C4-2B (cell line): ENCODE results near the gene CYP3A5.

ENCODE experiments used
- H3K27ac ChIP-seq: fragments of 450-650 bp; 2 replicates; pipeline ENCODE4 v1.5.1; 2017
- ZFX ChIP-seq: fragments of 450-650 bp; IDR thresholded peaks from 2 replicates; pipeline ENCODE4 v1.6.1; 2017
- TF ChIP-seq, protein P1 (sequence below): fragments of 450-650 bp; conservative IDR thresholded peaks from 2 replicates; pipeline ENCODE4 v1.5.1; 2017; ENCODE audit warnings: mild to moderate bottlenecking

The CYP3A5 gene

DNA sequence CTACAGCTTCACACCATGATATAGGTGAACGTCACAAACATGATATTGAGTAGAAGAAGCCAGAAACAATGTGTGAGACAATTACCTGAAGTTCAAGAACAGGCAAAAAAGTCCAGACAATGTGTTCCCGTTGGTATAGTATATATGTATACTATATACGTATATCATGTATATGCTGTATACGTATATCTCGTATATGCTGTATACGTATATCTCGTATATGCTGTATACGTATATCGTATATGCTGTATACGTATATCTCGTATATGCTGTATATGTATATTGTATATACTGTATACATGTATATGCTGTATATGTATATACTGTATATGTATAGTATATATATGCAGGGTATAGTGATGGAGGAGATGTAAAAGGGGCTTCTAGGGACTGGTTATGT lies 52.3 kb downstream of the CYP3A5 start:
- no peak overlapping the region for H3K27ac ChIP-seq
- TF ChIP-seq, protein P1, sequence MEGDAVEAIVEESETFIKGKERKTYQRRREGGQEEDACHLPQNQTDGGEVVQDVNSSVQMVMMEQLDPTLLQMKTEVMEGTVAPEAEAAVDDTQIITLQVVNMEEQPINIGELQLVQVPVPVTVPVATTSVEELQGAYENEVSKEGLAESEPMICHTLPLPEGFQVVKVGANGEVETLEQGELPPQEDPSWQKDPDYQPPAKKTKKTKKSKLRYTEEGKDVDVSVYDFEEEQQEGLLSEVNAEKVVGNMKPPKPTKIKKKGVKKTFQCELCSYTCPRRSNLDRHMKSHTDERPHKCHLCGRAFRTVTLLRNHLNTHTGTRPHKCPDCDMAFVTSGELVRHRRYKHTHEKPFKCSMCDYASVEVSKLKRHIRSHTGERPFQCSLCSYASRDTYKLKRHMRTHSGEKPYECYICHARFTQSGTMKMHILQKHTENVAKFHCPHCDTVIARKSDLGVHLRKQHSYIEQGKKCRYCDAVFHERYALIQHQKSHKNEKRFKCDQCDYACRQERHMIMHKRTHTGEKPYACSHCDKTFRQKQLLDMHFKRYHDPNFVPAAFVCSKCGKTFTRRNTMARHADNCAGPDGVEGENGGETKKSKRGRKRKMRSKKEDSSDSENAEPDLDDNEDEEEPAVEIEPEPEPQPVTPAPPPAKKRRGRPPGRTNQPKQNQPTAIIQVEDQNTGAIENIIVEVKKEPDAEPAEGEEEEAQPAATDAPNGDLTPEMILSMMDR = no peak
- TF ChIP-seq ZFX = no peak

DNA sequence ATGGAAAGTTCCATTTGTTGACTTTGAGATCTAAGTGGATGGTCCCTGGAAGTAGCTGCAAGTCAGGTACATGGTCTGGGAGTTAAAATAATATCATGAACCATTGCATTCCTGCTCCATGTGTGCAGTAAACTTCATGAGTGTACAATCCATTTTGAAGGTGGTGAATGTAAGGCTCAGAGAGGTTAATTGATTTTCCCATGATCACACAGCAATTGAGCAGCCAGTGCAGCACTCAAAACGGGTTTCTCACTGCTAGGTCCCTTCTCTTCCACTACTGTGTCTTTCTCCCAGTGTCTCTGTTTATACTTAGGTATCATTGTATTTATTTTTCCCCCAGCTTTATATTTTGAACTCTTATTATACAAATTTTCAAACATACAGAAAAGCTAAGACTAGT lies 53.1 kb downstream of the CYP3A5 start:
- TF ChIP-seq, protein P1 = no peak
- TF ChIP-seq ZFX = no peak
- no peak overlapping the region for H3K27ac ChIP-seq

DNA sequence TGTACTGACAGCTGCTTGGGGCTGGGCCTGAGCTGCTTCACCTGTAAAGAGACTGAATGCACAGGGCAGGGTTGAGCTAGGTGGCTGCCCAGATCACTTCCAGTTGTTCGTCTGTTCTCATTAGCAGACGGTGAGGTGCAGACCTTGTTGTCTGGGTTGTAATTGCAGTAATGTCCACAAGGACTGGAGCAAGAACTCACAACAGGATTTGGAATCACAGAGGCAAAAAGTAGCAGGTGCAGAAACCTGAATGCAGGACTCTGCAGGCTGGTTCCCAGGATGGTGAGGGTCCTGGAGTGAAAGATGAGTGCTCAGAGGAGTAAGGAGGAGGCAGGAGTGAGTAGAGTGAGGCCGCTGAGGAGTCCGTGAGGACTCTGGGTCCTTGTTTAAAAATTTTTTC lies 53.8 kb downstream of the CYP3A5 start:
- no peak overlapping the region for H3K27ac ChIP-seq
- TF ChIP-seq, protein P1 = no peak
- no peak for TF ChIP-seq ZFX

DNA sequence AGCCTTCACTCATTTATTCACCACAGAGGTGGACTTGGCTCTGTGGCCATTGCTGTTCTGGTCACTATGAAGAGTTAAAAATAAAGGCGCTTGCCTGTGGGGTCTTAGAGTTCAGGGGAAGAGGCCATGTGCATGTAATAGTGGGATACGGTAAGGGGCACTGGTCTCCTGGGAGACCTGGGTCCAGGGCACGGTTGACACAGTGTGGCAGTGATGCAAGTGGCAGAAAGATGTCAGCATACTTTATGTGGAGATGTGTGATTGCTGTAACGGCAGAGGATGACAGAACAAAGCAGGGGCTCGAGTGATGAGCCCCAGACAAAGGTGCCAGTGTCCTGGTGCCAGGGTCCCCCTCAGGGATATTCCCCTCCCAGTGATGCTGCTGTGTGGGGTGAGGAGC lies 54.5 kb downstream of the CYP3A5 start:
- TF ChIP-seq, protein P1 = no peak
- no peak for TF ChIP-seq ZFX
- no peak overlapping the region for H3K27ac ChIP-seq

DNA sequence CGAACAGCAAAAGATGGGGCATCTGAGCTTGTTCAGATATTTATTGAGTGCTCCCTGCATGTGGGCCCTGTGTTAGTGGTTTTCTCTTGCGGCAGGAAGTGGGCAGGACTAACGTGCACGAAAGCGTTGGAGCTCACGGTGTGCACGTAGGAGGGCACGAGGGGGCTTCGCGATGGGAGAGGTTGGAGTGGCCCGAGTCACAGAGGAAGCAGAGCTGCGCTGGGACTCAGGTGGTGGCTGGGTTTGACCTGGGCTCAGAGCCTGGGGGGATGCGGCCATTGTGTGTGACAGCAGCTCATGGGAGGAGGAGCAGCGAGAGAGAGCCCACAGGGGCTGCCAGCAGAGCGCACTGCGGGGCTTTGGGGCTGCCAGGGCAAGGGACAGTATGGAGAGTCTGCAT lies 55.3 kb downstream of the CYP3A5 start:
- TF ChIP-seq, protein P1 = no peak
- no peak for TF ChIP-seq ZFX
- no peak overlapping the region for H3K27ac ChIP-seq

DNA sequence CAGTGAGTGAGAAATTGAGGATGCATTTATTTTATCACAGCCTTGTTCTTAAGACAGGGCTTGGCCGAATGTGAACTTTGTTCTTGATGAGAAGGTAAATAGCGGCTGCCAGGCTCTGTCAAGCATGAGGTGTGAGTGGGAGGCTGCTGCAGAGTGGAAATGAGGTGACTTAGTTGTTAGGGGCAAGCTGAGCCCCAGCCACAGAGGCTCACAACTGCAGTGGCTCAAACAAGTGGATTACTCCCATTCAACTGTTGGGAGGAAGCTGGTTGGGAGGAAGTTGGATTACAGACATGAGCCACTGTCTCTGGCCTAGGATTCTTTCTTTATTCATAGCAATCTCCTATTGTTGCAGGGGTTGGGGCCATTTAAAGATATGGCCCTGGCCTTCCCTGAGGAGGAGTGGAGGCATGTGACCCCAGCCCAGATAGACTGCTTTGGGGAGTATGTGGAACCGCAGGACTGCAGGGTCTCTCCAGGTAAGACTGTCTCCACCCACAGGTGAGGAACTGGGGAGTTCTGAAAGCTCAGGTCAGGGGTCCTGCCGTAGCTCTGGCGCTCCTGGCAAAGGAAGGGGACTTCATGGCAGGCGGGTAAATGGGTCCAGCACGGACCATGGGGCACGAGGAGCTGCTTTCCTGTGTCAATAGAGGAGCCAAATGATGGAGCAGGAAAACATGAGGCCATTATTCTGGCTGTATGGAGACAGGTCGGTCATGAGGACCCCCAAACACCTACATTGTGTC lies 55.9 kb downstream of the CYP3A5 start:
- TF ChIP-seq, protein P1 = no peak
- TF ChIP-seq ZFX = no peak
- no peak overlapping the region for H3K27ac ChIP-seq

DNA sequence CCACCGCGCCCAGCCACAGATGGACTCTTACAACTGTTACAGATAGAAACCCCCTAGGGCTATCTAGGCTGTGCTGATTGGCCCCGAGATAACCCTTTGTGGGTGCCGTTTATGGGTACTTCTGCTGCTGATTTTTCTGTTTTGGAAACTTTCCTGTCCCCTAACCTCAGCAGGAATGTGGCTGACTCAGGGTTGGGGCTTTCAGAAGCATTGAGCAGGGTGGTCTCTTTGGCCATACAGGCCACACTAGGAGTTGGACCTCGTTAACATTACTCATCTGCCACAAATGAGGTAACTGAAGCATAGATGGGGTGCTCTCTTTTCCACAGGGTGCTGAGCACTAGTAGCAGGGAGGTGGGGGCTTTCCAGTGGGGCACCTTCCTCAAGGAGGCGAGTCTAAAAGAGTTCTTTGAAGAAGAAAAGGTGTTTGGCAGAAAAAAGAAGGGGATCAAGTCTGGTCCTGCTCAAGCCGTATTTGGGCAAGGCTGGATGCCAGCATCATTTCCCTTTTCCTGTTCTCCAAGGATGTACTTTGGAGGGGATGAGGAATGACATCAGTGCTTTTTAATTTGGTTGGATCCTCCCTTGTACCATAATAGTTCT lies 56.6 kb downstream of the CYP3A5 start:
- TF ChIP-seq, protein P1 = no peak
- TF ChIP-seq ZFX = no peak
- no peak overlapping the region for H3K27ac ChIP-seq
